Glutamatergic neuron (in vitro differentiated cells): ENCODE data around the gene EN1. TPM values are rescaled to one million over a fixed set of nuclear protein-coding genes. Genes with fewer than 3 reads are reported as not detected.
A peak's percentile ranks its signal among the peaks of the same experiment; 100 is the strongest.

Source experiments
- DNase-seq: peaks from one replicate; pipeline ENCODE4 v3.0.0; 2022
- H3K27ac Mint-ChIP-seq: one replicate; pipeline ENCODE4 v1.8.0; 2020; ENCODE audit warnings: mild to moderate bottlenecking, mixed read lengths, inconsistent platforms; ENCODE audit not compliant: unreplicated experiment
- H3K27me3 Mint-ChIP-seq: one replicate; pipeline ENCODE4 v1.8.0; 2020; ENCODE audit warnings: mild to moderate bottlenecking, moderate library complexity, mixed read lengths, inconsistent platforms; ENCODE audit not compliant: unreplicated experiment
- H3K36me3 Mint-ChIP-seq: one replicate; pipeline ENCODE4 v1.8.0; 2020; ENCODE audit warnings: mild to moderate bottlenecking, mixed read lengths, inconsistent platforms; ENCODE audit not compliant: unreplicated experiment
- H3K4me1 Mint-ChIP-seq: one replicate; pipeline ENCODE4 v1.8.0; 2020; ENCODE audit warnings: mild to moderate bottlenecking, low read depth, mixed read lengths, inconsistent platforms; ENCODE audit not compliant: unreplicated experiment
- H3K4me3 Mint-ChIP-seq: one replicate; pipeline ENCODE4 v1.8.0; 2020; ENCODE audit warnings: mild to moderate bottlenecking, mixed read lengths, inconsistent platforms; ENCODE audit not compliant: unreplicated experiment
- H3K9me3 Mint-ChIP-seq: one replicate; pipeline ENCODE4 v1.8.0; 2020; ENCODE audit warnings: mild to moderate bottlenecking, moderate library complexity, mixed read lengths, inconsistent platforms; ENCODE audit not compliant: unreplicated experiment
- CTCF ChIP-seq: fragments of 200-600 bp; sonication (generic); IDR thresholded peaks from one replicate; pipeline ENCODE4 v1.5.0; 2021; ENCODE audit not compliant: partially characterized antibody, unreplicated experiment
- total RNA-seq: library from RNA; stranded (reverse); fragmentation: NEBNext Ultra II Directional; extraction: Animal tissue kit (Norgen Biotek cat#: 25700); gene quantifications from one replicate; pipeline ENCODE4 v1.2.1, GENCODE V29; 2021; ENCODE audit not compliant: unreplicated experiment

EN1 gene
- total RNA-seq, 1 donor from 2014 or later = 0.39 TPM

GRCh38 chr2:118833716-118834439, 13.6 kb downstream of the EN1 start:
- Mint-ChIP-seq H3K4me3 (peak overlapping the region; percentile 46), H3K4me1 (peaks cover 4% of the 10 kb centered on the region), H3K27me3 (peaks cover 27% of the 10 kb centered on the region), H3K27ac (no peak overlapping the region), H3K36me3 (no peaks in the 10 kb centered on the region), H3K9me3 (no peaks in the 10 kb centered on the region)
- DNase-seq = no peak
- no peak for TF ChIP-seq CTCF

GRCh38 chr2:118832791-118833715, 14.4 kb downstream of the EN1 start:
- no peak for TF ChIP-seq CTCF
- H3K36me3 Mint-ChIP-seq = no peaks in the 10 kb centered on the region
- DNase-seq = peak; percentile 34
- H3K27me3 Mint-ChIP-seq = peaks cover 25% of the 10 kb centered on the region
- no peak overlapping the region for H3K27ac Mint-ChIP-seq
- H3K4me1 Mint-ChIP-seq = peaks cover 4% of the 10 kb centered on the region
- H3K9me3 Mint-ChIP-seq = no peaks in the 10 kb centered on the region
- H3K4me3 Mint-ChIP-seq = peak overlapping the region; percentile 46

GRCh38 chr2:118832071-118832790, 15.2 kb downstream of the EN1 start:
- Mint-ChIP-seq H3K4me3 (no peak overlapping the region), H3K27me3 (peaks cover 24% of the 10 kb centered on the region), H3K36me3 (no peaks in the 10 kb centered on the region), H3K9me3 (no peaks in the 10 kb centered on the region), H3K27ac (no peak overlapping the region), H3K4me1 (peaks cover 4% of the 10 kb centered on the region)
- no peak for DNase-seq
- no peak for TF ChIP-seq CTCF

GRCh38 chr2:118830881-118831280, 16.6 kb downstream of the EN1 start:
- H3K9me3 Mint-ChIP-seq = no peaks in the 10 kb centered on the region
- no peak overlapping the region for H3K27ac Mint-ChIP-seq
- no peaks in the 10 kb centered on the region for H3K4me1 Mint-ChIP-seq
- peaks cover 14% of the 10 kb centered on the region for H3K27me3 Mint-ChIP-seq
- TF ChIP-seq CTCF = no peak
- no peak overlapping the region for H3K4me3 Mint-ChIP-seq
- H3K36me3 Mint-ChIP-seq = no peaks in the 10 kb centered on the region
- no peak for DNase-seq
